Stomach (tissue), 4 donors: ENCODE results near the gene TBCK.

Experiments used
- CTCF ChIP-seq, 7 experiments: fragments of 450-650 bp in 4 of 7; fragments of 200-600 bp in 3 of 7; sonication (generic) in 3 of 7; IDR thresholded peaks; one replicate each; pipeline ENCODE4 v1.5.1; 2016 to 2019; ENCODE audit warnings: antibody characterized with exemption in 7 of 7, control low read depth in 2 of 7, mild to moderate bottlenecking in 1 of 7
- POLR2A ChIP-seq, 4 donors: fragments of 450-650 bp; IDR thresholded peaks; one replicate each; pipeline ENCODE4 v1.6.1; 2016; ENCODE audit warnings: antibody characterized with exemption in 4 of 4, control low read depth in 2 of 4, mild to moderate bottlenecking in 1 of 4, moderate library complexity in 1 of 4

GRCh38 chr4:106096454-106096853 lies 219.6 kb downstream of the TBCK start:
- TF ChIP-seq CTCF (IDR thresholded peaks at IDR 0.05) (no peak), POLR2A (IDR thresholded peaks at IDR 0.05) (no peak)
